H1 (cell line): ENCODE measurements around the gene TAAR9. TPM values are rescaled to one million over a fixed set of nuclear protein-coding genes. Genes with fewer than 3 reads are reported as not detected.

Source experiments
- CTCF ChIA-PET: fragments of 300-600 bp; sonication (Branson Sonifier 250); formaldehyde crosslinking; loops from one replicate; lab custom pipeline; 2021; ENCODE audit not compliant: partially characterized antibody; lab: Charles Lee
- POLR2A ChIA-PET: fragments of 300-600 bp; sonication (Branson Sonifier 250); formaldehyde crosslinking; loops from one replicate; lab custom pipeline; 2021; ENCODE audit warnings: inconsistent platforms; ENCODE audit not compliant: partially characterized antibody; lab: Charles Lee
- DNase-seq, 2 experiments: peaks; one replicate each; pipeline versions ENCODE4 v3.0.0 to v3.0.0-alpha.2; 2010 to 2022; ENCODE audit warnings: low spot score in 2 of 2, low read depth in 1 of 2, mixed read lengths in 1 of 2
- FAIRE-seq: peaks from 2 replicates; lab custom pipeline; 2011; peaks lifted over from hg19 to GRCh38; lab: Jason Lieb, UNC
- H2AFZ ChIP-seq: 2 replicates; pipeline ENCODE4 v1.8.1; 2012; ENCODE audit warnings: low read length, inconsistent platforms
- H2AK5ac ChIP-seq: 2 replicates; pipeline ENCODE4 v1.6.1; 2013; ENCODE audit warnings: low read depth, low read length
- H2BK120ac ChIP-seq: replicated peaks from 2 replicates; pipeline ENCODE3; 2013; ENCODE audit warnings: low read depth, low read length, inconsistent platforms
- H2BK12ac ChIP-seq: 2 replicates; pipeline ENCODE4 v1.6.1; 2013; ENCODE audit warnings: low read depth, low read length
- H2BK15ac ChIP-seq: 2 replicates; pipeline ENCODE4 v1.6.1; 2013; ENCODE audit warnings: low read length
- H2BK20ac ChIP-seq: 2 replicates; pipeline ENCODE4 v1.6.1; 2013; ENCODE audit warnings: low read length
- H2BK5ac ChIP-seq: 2 replicates; pipeline ENCODE4 v1.6.1; 2013; ENCODE audit warnings: low read depth, low read length
- H3K14ac ChIP-seq: 2 replicates; pipeline ENCODE4 v1.6.1; 2013; ENCODE audit warnings: inconsistent platforms; ENCODE audit not compliant: insufficient read length
- H3K18ac ChIP-seq: 2 replicates; pipeline ENCODE4 v1.6.1; 2013; ENCODE audit warnings: low read length; ENCODE audit errors: extremely low read depth
- H3K23ac ChIP-seq: 2 replicates; pipeline ENCODE4 v1.6.1; 2013; ENCODE audit warnings: inconsistent platforms; ENCODE audit not compliant: insufficient read length
- H3K23me2 ChIP-seq: 2 replicates; pipeline ENCODE4 v1.6.1; 2013; ENCODE audit warnings: low read depth, low read length
- H3K27ac ChIP-seq: 2 replicates; pipeline ENCODE4 v1.6.1; 2011; ENCODE audit warnings: low read depth, low read length, inconsistent platforms
- H3K27me3 ChIP-seq, 4 experiments: replicated peaks in 1 of 4; 1 replicate in 1 of 4; 2 replicates in 3 of 4; pipeline versions ENCODE4 v1.6.1 to v1.8.1; 2011 to 2013; ENCODE audit warnings: low read length in 3 of 4, mild to moderate bottlenecking in 3 of 4, inconsistent platforms in 2 of 4, mixed read lengths in 2 of 4, moderate library complexity in 1 of 4; ENCODE audit not compliant: control insufficient read depth in 3 of 4, insufficient read depth in 3 of 4; ENCODE audit errors: extremely low read depth in 1 of 4
- H3K36me3 ChIP-seq, 4 experiments: 2 replicates each; pipeline versions ENCODE4 v1.6.1 to v1.8.1; 2011 to 2013; ENCODE audit warnings: mild to moderate bottlenecking in 4 of 4, low read length in 3 of 4, moderate library complexity in 2 of 4, control low read depth in 1 of 4, inconsistent platforms in 1 of 4; ENCODE audit not compliant: insufficient read depth in 4 of 4, control insufficient read depth in 2 of 4
- H3K4ac ChIP-seq: replicated peaks from 2 replicates; pipeline ENCODE3; 2013; ENCODE audit warnings: low read length, low read depth, mixed read lengths, inconsistent platforms; ENCODE audit not compliant: insufficient read length
- H3K4me1 ChIP-seq, 4 experiments: replicated peaks in 1 of 4; 1 replicate in 1 of 4; 2 replicates in 3 of 4; pipeline versions ENCODE4 v1.6.1 to v1.8.1; 2011 to 2013; ENCODE audit warnings: low read length in 3 of 4, inconsistent platforms in 2 of 4, mixed read lengths in 1 of 4; ENCODE audit not compliant: insufficient read depth in 4 of 4, control insufficient read depth in 3 of 4
- H3K4me2 ChIP-seq, 2 experiments: 2 replicates each; pipeline versions ENCODE4 v1.6.1 to v1.8.1; 2011 to 2013; ENCODE audit warnings: low read depth in 2 of 2, low read length in 2 of 2, control low read depth in 1 of 2, inconsistent platforms in 1 of 2, mild to moderate bottlenecking in 1 of 2; ENCODE audit not compliant: insufficient read depth in 1 of 2
- H3K4me3 ChIP-seq, 4 experiments: fragments of 200-600, 300-600 bp in 1 of 4; sonication (generic), shearing (Covaris generic), sonication (Bioruptor Twin) in 1 of 4; 2 replicates each; pipeline versions ENCODE4 v1.5.1 to v1.8.1; 2011 to 2016; ENCODE audit warnings: low read length in 4 of 4, low read depth in 3 of 4, control low read depth in 2 of 4, inconsistent platforms in 2 of 4, mild to moderate bottlenecking in 2 of 4, mixed read lengths in 1 of 4, moderate library complexity in 1 of 4; ENCODE audit not compliant: insufficient read depth in 2 of 4; ENCODE audit errors: extremely low read depth in 1 of 4
- H3K56ac ChIP-seq: replicated peaks from 2 replicates; pipeline ENCODE3; 2013; ENCODE audit warnings: low read depth, mild to moderate bottlenecking, mixed read lengths, low read length, inconsistent platforms; ENCODE audit not compliant: insufficient read length
- H3K79me1 ChIP-seq: 2 replicates; pipeline ENCODE4 v1.6.1; 2013; ENCODE audit warnings: low read depth, low read length, control low read depth
- H3K79me2 ChIP-seq, 2 experiments: 2 replicates each; pipeline versions ENCODE4 v1.6.1 to v1.8.1; 2012 to 2013; ENCODE audit warnings: low read length in 2 of 2, mild to moderate bottlenecking in 2 of 2, inconsistent platforms in 1 of 2; ENCODE audit not compliant: insufficient read depth in 2 of 2, control insufficient read depth in 1 of 2
- H3K9ac ChIP-seq, 4 experiments: replicated peaks in 1 of 4; 1 replicate in 1 of 4; 2 replicates in 3 of 4; pipeline versions ENCODE4 v1.6.1 to v1.8.1; 2011 to 2013; ENCODE audit warnings: low read depth in 3 of 4, low read length in 3 of 4, control low read depth in 2 of 4, mild to moderate bottlenecking in 2 of 4, moderate library complexity in 2 of 4, inconsistent platforms in 1 of 4; ENCODE audit errors: extremely low read depth in 1 of 4
- H3K9me3 ChIP-seq, 2 experiments: 2 replicates each; pipeline versions ENCODE4 v1.6.1 to v1.8.1; 2012 to 2013; ENCODE audit warnings: mild to moderate bottlenecking in 2 of 2, moderate library complexity in 2 of 2, control low read depth in 1 of 2, inconsistent platforms in 1 of 2, low read depth in 1 of 2, low read length in 1 of 2, mixed read lengths in 1 of 2; ENCODE audit not compliant: insufficient read depth in 2 of 2
- H4K20me1 ChIP-seq, 2 experiments: replicated peaks in 1 of 2; 2 replicates each; pipeline versions ENCODE3 to v1.8.1; 2011 to 2013; ENCODE audit warnings: inconsistent platforms in 2 of 2, low read length in 2 of 2, mild to moderate bottlenecking in 1 of 2; ENCODE audit not compliant: insufficient read depth in 2 of 2, control insufficient read depth in 1 of 2
- H4K5ac ChIP-seq: 2 replicates; pipeline ENCODE4 v1.6.1; 2013; ENCODE audit warnings: low read length, low read depth, mixed read lengths, inconsistent platforms; ENCODE audit not compliant: insufficient read length
- H4K8ac ChIP-seq: 2 replicates; pipeline ENCODE4 v1.8.0; 2013; ENCODE audit warnings: mild to moderate bottlenecking, moderate library complexity, low read length, inconsistent platforms; ENCODE audit not compliant: insufficient read depth; ENCODE audit errors: extremely low read depth
- H4K91ac ChIP-seq: replicated peaks from 2 replicates; pipeline ENCODE3; 2013; ENCODE audit warnings: low read length, mixed read lengths, inconsistent platforms; ENCODE audit not compliant: insufficient read length
- JUN ChIP-seq: IDR thresholded peaks from 2 replicates; pipeline ENCODE4 v1.6.1; 2011; ENCODE audit warnings: low read depth, mild to moderate bottlenecking, improper control_type of control experiment, low read length
- KDM5A ChIP-seq: fragments of 200-600 bp; IDR thresholded peaks from 2 replicates; pipeline ENCODE4 v1.7.1; 2012; ENCODE audit warnings: mild to moderate bottlenecking, low read length, inconsistent platforms, mixed read lengths
- RNF2 ChIP-seq: fragments of 200-900, 300-1000 bp; sonication (generic); IDR thresholded peaks from 2 replicates; pipeline ENCODE4 v1.7.1; 2016; ENCODE audit warnings: borderline replicate concordance, low read depth, mild to moderate bottlenecking, antibody characterized with exemption, low read length; ENCODE audit not compliant: poor library complexity, severe bottlenecking; ENCODE audit errors: missing control alignments
- SIX5 ChIP-seq: IDR thresholded peaks from 2 replicates; pipeline ENCODE4 v1.6.1; 2011; ENCODE audit warnings: mild to moderate bottlenecking, low read depth, low read length
- SP4 ChIP-seq: IDR thresholded peaks from 2 replicates; pipeline ENCODE4 v1.6.1; 2012; ENCODE audit warnings: low read length, inconsistent platforms
- TEAD4 ChIP-seq: IDR thresholded peaks from 2 replicates; pipeline ENCODE4 v1.6.1; 2012; ENCODE audit warnings: low read depth, low read length, inconsistent platforms, mixed read lengths
- ZNF274 ChIP-seq: IDR thresholded peaks from 2 replicates; pipeline ENCODE4 v1.7.0; 2012; ENCODE audit warnings: low read length, borderline replicate concordance; ENCODE audit errors: extremely low read depth
- WGBS, 2 experiments: shearing (Covaris generic) in 1 of 2; methylation state at CpG; one replicate each; pipeline versions ENCODE4 v1.1.6 to v1.1.7; 2013 to 2015; ENCODE audit warnings: low lambda C conversion rate in 2 of 2, mixed read lengths in 2 of 2, inconsistent platforms in 1 of 2, low coverage in 1 of 2, missing lambda C conversion rate in 1 of 2; ENCODE audit not compliant: insufficient replicate concordance in 2 of 2, insufficient coverage in 1 of 2, insufficient read length in 1 of 2; ENCODE audit errors: extremely low coverage in 1 of 2, missing lambda C conversion rate in 1 of 2; 5-methylcytosine and 5-hydroxymethylcytosine counted together
- polyA plus RNA-seq, 7 experiments: library from polyadenylated mRNA; depleted of rRNA in 3 of 7; stranded (reverse) in 5 of 7; unstranded in 2 of 7; fragments of >200 nt in 5 of 7; fragments of 200-250 nt in 2 of 7; gene quantifications; 1 replicate in 5 of 7; 2 replicates in 1 of 7; 4 replicates in 1 of 7; pipeline versions ENCODE4 v1.2.1 to v1.2.3, GENCODE V29; 2011 to 2013; ENCODE audit warnings: missing spikeins in 2 of 7, mixed read lengths in 2 of 7
- total RNA-seq: library from RNA; stranded (reverse); fragmentation: NEBNext Ultra II Directional; extraction: Animal tissue kit (Norgen Biotek cat#: 25700); gene quantifications from 2 replicates; pipeline ENCODE4 v1.2.1, GENCODE V29; 2021
- TF ChIP-seq, protein P1 (sequence below): IDR thresholded peaks from 2 replicates; pipeline ENCODE4 v1.6.1; 2011; ENCODE audit warnings: low read length, improper control_type of control experiment

The TAAR9 gene
- total and polyA plus RNA-seq, 2 of the 8 experiments (the other 6 are each of a cell fraction or from before 2014, with no cell fraction given), result not detected

DNA sequence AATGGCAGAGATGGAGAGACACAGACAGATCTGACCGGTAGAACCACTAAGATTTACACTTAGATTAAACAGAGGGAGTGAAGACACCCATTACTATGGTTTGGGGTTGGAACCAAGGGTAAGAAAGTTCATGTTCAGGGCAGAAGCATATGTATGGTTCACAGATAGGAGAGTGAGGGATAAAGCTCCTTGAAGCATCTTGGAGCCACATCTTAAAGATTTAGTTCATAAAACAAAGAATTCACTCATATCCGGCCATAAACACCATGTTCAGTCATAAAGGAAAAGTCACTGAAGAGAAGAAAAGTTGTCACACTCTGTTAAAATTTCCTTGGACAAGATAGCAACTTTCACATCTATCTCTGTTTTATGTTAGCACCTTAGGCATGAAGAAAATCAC is 43.1 kb upstream of the TAAR9 start:
- Histone ChIP-seq H4K91ac (no peak overlapping the region), H2AK5ac (no peak overlapping the region), H3K79me1 (no peaks in the 10 kb centered on the region; the same call in none of the 2 replicates), H3K56ac (no peak overlapping the region), H4K8ac (no peak overlapping the region), H3K4me2 (no peak overlapping the region), H3K23ac (no peak overlapping the region), H2BK5ac (no peak overlapping the region), H3K4me1 (peaks cover 3 to 8% (median 5%) of the 10 kb centered on the region in 4 experiments), H2BK120ac (no peak overlapping the region), H3K4ac (no peak overlapping the region), H3K9ac (no peak overlapping the region), H2AFZ (no peak overlapping the region), H2BK15ac (no peak overlapping the region), H3K14ac (no peak overlapping the region), H4K20me1 (peaks cover 0 to 6% of the 10 kb centered on the region in 2 experiments), H3K27ac (no peak overlapping the region), H2BK20ac (no peak overlapping the region), H3K4me3 (no peak overlapping the region), H4K5ac (no peak overlapping the region), H3K27me3 (no peaks in the 10 kb centered on the region), H3K36me3 (peaks cover 0 to 7% (median 0%) of the 10 kb centered on the region in 4 experiments; a peak in 2 of 8 replicates), H2BK12ac (no peak overlapping the region), H3K9me3 (0 out of 4 replicates have a peak, but pooled peaks cover 0 to 3% of the 10 kb centered on the region in 2 experiments), H3K23me2 (peaks cover 1% of the 10 kb centered on the region; the same call in 1 of the 2 replicates), H3K79me2 (peaks cover 0 to 5% of the 10 kb centered on the region in 2 experiments; a peak in 1 of 4 replicates), H3K18ac (no peak overlapping the region)
- WGBS, 2 experiments, result 92% methylated on average over 2 of the region's 2 CpGs; no CpG with 5 or more reads in 1 of the 2 experiments
- TF ChIP-seq SIX5 (no peak), TEAD4 (no peak), JUN (no peak), KDM5A (no peak), ZNF274 (no peak), SP4 (no peak), RNF2 (no peak)
- TF ChIP-seq, protein P1, sequence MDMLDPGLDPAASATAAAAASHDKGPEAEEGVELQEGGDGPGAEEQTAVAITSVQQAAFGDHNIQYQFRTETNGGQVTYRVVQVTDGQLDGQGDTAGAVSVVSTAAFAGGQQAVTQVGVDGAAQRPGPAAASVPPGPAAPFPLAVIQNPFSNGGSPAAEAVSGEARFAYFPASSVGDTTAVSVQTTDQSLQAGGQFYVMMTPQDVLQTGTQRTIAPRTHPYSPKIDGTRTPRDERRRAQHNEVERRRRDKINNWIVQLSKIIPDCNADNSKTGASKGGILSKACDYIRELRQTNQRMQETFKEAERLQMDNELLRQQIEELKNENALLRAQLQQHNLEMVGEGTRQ, result no peak
- ChIA-PET POLR2A (no interaction called here), CTCF (interaction anchor here (1.4 to 4.6 kb wide), 3 partner anchors 9 to 215 kb away, joined by 4 to 23 read pairs (median 7); no protein-coding TSS in a partner anchor)
- FAIRE-seq (no peak), DNase-seq (no peak)
